Measurements from ENCODE around the gene NCSTN. TPM values are rescaled to one million over a fixed set of nuclear protein-coding genes. Genes with fewer than 3 reads are reported as not detected.

The NCSTN gene
- total and polyA plus RNA-seq, 10 of the 15 experiments (the other 5 are each of a cell fraction or from before 2014, with no cell fraction given), result 33.3 to 88.2 (median 60.4) TPM

- SMC1A ChIA-PET (ENCODE audit: uncharacterized antibody, unreplicated experiment), result interaction anchor here (0.5 to 1.4 kb wide), 3 partner anchors 10 to 32 kb away, joined by 3 to 4 read pairs (median 3); no protein-coding TSS in a partner anchor
- Histone ChIP-seq H2AFZ (ENCODE audit: control insufficient read depth, low read depth, low read length) (no peak overlapping the region), H3K4me3 (no peak overlapping the region), H4K20me1 (ENCODE audit: control insufficient read depth, insufficient read depth) (no peaks in the 10 kb centered on the region), H3K9me3 (replicated peaks; ENCODE audit: control insufficient read depth, insufficient read depth, low read length) (no peaks in the 10 kb centered on the region), H3K4me2 (ENCODE audit: control insufficient read depth, insufficient read depth) (no peak overlapping the region), H3K36me3 (ENCODE audit: control insufficient read depth in 2 of 2, insufficient read depth in 2 of 2, low read length in 1 of 2) (no peaks in the 10 kb centered on the region), H3K4me1 (ENCODE audit: control insufficient read depth, insufficient read depth, low read length) (no peaks in the 10 kb centered on the region), H3K79me2 (ENCODE audit: control insufficient read depth, insufficient read depth, low read length) (no peaks in the 10 kb centered on the region), H3K9ac (ENCODE audit: control insufficient read depth, insufficient read depth, low read length) (no peak overlapping the region), H3K27me3 (replicated peaks in 1 of 2; ENCODE audit: control insufficient read depth in 2 of 2, insufficient read depth in 2 of 2, low read length in 1 of 2) (no peaks in the 10 kb centered on the region; a peak in 1 of 4 replicates), H3K27ac (ENCODE audit: control insufficient read depth, insufficient read depth) (no peak overlapping the region)
- no TSS peak for BruUV-seq (replicated peaks)
- CTCF ChIA-PET, result interaction anchor here (0.6 to 1.1 kb wide), 3 partner anchors 401 to 576 kb away, joined by 3 read pairs; no protein-coding TSS in a partner anchor
- no peak for FAIRE-seq
- TF ChIP-seq SREBF2 (IDR thresholded peaks at IDR 0.05; ENCODE audit: low read length) (no peak), KAT2A (conservative IDR thresholded peaks at IDR 0.05; ENCODE audit: control insufficient read depth, low read depth, low read length) (no peak), RUNX3 (IDR thresholded peaks at IDR 0.05; ENCODE audit: low read length) (no peak)
- ATAC-seq, result no peak
- 64% methylated on average over 12 of the region's 12 CpGs for WGBS (ENCODE audit: insufficient coverage, insufficient replicate concordance, low lambda C conversion rate, missing lambda C conversion rate)
- DNase-seq (ENCODE audit: low read depth, low spot score), result no peak
- in situ Hi-C loops (cut with MboI), result loop anchor here (25.0 kb wide), 1 partner anchor 554 kb away; the partner anchor contains the start of gene ITLN2
- intact Hi-C loops (cut with micrococcal nuclease; ENCODE audit: unreplicated experiment), result no loop called here
- POLR2A ChIA-PET, result no interaction called here
- RAD21 ChIA-PET (ENCODE audit: unreplicated experiment), result no interaction called here
Observed at GRCh38 chr1:160407839-160408801, 64.9 kb downstream of the NCSTN start.

Small RNA genes lying within 50 kb of the gene (small RNA-seq; reads per million reads assigned to genes)
- not detected for gene RF00019
- gene RNU4-42P, result not detected

Other genes starting within 250 kb of the NCSTN start
Only the 7 nearest of the 12 such genes appear.
- 0.28 and 0.38 TPM in 2 replicates for gene CASQ1, start 152.8 kb upstream of the NCSTN start, total RNA-seq (2014; rRNA removed)
- gene CASQ1, start 152.8 kb upstream of the NCSTN start, total RNA-seq (2014; rRNA removed; fragmentation: Illumina TruSeq; extraction: Trizol), result 0.14 and 0.27 TPM in 2 replicates
- gene CASQ1, start 152.8 kb upstream of the NCSTN start, total RNA-seq (2021), result 0.21 and 0.40 TPM in 2 replicates
- gene CASQ1, start 152.8 kb upstream of the NCSTN start, polyA plus RNA-seq (2011; rRNA removed), result 0.73 and 0.77 TPM in 2 replicates
- 0.40 and 0.92 TPM in 2 replicates for gene CASQ1, start 152.8 kb upstream of the NCSTN start, polyA plus RNA-seq (2014; fragmentation: Illumina TruSeq; extraction: Trizol)
- under 1 TPM; 0.22 to 0.61 TPM for gene CASQ1, start 152.8 kb upstream of the NCSTN start, polyA plus RNA-seq (2014; fragmentation: Nextera tagmentation; extraction: Ambion mirVana)
- gene CASQ1, start 152.8 kb upstream of the NCSTN start, polyA plus RNA-seq (2014; rRNA removed), result 0.44 and 0.95 TPM in 2 replicates
- gene CASQ1, start 152.8 kb upstream of the NCSTN start, polyA plus RNA-seq (2016; fragmentation: Nextera tagmentation; extraction: Ambion mirVana), result under 1 TPM; 0.10 to 0.42 TPM
- 37.6 and 40.2 TPM in 2 replicates for gene PEA15, start 138.0 kb upstream of the NCSTN start, total RNA-seq (2014; rRNA removed)
- 65.1 and 68.1 TPM in 2 replicates for gene PEA15, start 138.0 kb upstream of the NCSTN start, total RNA-seq (2014; rRNA removed; fragmentation: Illumina TruSeq; extraction: Trizol)
- gene PEA15, start 138.0 kb upstream of the NCSTN start, total RNA-seq (2021), result 66.2 and 69.1 TPM in 2 replicates
- gene PEA15, start 138.0 kb upstream of the NCSTN start, polyA plus RNA-seq (2011; rRNA removed), result 173 and 185 TPM in 2 replicates
- 269 and 323 TPM in 2 replicates for gene PEA15, start 138.0 kb upstream of the NCSTN start, polyA plus RNA-seq (2014; fragmentation: Illumina TruSeq; extraction: Trizol)
- gene PEA15, start 138.0 kb upstream of the NCSTN start, polyA plus RNA-seq (2014; fragmentation: Nextera tagmentation; extraction: Ambion mirVana), result 10 to 100 TPM; 15.1 to 28.2 TPM
- gene PEA15, start 138.0 kb upstream of the NCSTN start, polyA plus RNA-seq (2014; rRNA removed), result 113 and 119 TPM in 2 replicates
- gene PEA15, start 138.0 kb upstream of the NCSTN start, polyA plus RNA-seq (2016; fragmentation: Nextera tagmentation; extraction: Ambion mirVana), result 10 to 100 TPM; 64.4 to 68.2 TPM
- 81.3 and 95.1 TPM in 2 replicates for gene DCAF8, start 80.8 kb upstream of the NCSTN start, total RNA-seq (2014; rRNA removed)
- 69.1 and 70.0 TPM in 2 replicates for gene DCAF8, start 80.8 kb upstream of the NCSTN start, total RNA-seq (2014; rRNA removed; fragmentation: Illumina TruSeq; extraction: Trizol)
- 88.9 and 108 TPM in 2 replicates for gene DCAF8, start 80.8 kb upstream of the NCSTN start, total RNA-seq (2021)
- 152 and 168 TPM in 2 replicates for gene DCAF8, start 80.8 kb upstream of the NCSTN start, polyA plus RNA-seq (2011; rRNA removed)
- gene DCAF8, start 80.8 kb upstream of the NCSTN start, polyA plus RNA-seq (2014; fragmentation: Illumina TruSeq; extraction: Trizol), result 88.0 and 110 TPM in 2 replicates
- gene DCAF8, start 80.8 kb upstream of the NCSTN start, polyA plus RNA-seq (2014; fragmentation: Nextera tagmentation; extraction: Ambion mirVana), result 10 to 100 TPM; 10.4 to 18.7 TPM
- gene DCAF8, start 80.8 kb upstream of the NCSTN start, polyA plus RNA-seq (2014; rRNA removed), result 100 and 101 TPM in 2 replicates
- gene DCAF8, start 80.8 kb upstream of the NCSTN start, polyA plus RNA-seq (2016; fragmentation: Nextera tagmentation; extraction: Ambion mirVana), result 10 to 100 TPM; 83.1 to 86.0 TPM
- 33.9 and 34.5 TPM in 2 replicates for gene PEX19, start 58.2 kb upstream of the NCSTN start, total RNA-seq (2014; rRNA removed)
- gene PEX19, start 58.2 kb upstream of the NCSTN start, total RNA-seq (2014; rRNA removed; fragmentation: Illumina TruSeq; extraction: Trizol), result 26.9 and 27.6 TPM in 2 replicates
- gene PEX19, start 58.2 kb upstream of the NCSTN start, total RNA-seq (2021), result 46.5 and 47.2 TPM in 2 replicates
- gene PEX19, start 58.2 kb upstream of the NCSTN start, polyA plus RNA-seq (2011; rRNA removed), result 58.1 and 72.2 TPM in 2 replicates
- 39.1 and 49.5 TPM in 2 replicates for gene PEX19, start 58.2 kb upstream of the NCSTN start, polyA plus RNA-seq (2014; fragmentation: Illumina TruSeq; extraction: Trizol)
- 10 to 100 TPM; 29.4 to 50.8 TPM for gene PEX19, start 58.2 kb upstream of the NCSTN start, polyA plus RNA-seq (2014; fragmentation: Nextera tagmentation; extraction: Ambion mirVana)
- gene PEX19, start 58.2 kb upstream of the NCSTN start, polyA plus RNA-seq (2014; rRNA removed), result 24.9 and 27.1 TPM in 2 replicates
- gene PEX19, start 58.2 kb upstream of the NCSTN start, polyA plus RNA-seq (2016; fragmentation: Nextera tagmentation; extraction: Ambion mirVana), result 10 to 100 TPM; 40.1 to 42.2 TPM
- gene COPA, start 133 bp upstream of the NCSTN start, total RNA-seq (2014; rRNA removed), result 125 and 127 TPM in 2 replicates
- gene COPA, start 133 bp upstream of the NCSTN start, total RNA-seq (2014; rRNA removed; fragmentation: Illumina TruSeq; extraction: Trizol), result 91.6 and 98.3 TPM in 2 replicates
- 119 and 125 TPM in 2 replicates for gene COPA, start 133 bp upstream of the NCSTN start, total RNA-seq (2021)
- gene COPA, start 133 bp upstream of the NCSTN start, polyA plus RNA-seq (2011; rRNA removed), result 168 and 180 TPM in 2 replicates
- gene COPA, start 133 bp upstream of the NCSTN start, polyA plus RNA-seq (2014; fragmentation: Illumina TruSeq; extraction: Trizol), result 142 and 184 TPM in 2 replicates
- gene COPA, start 133 bp upstream of the NCSTN start, polyA plus RNA-seq (2014; fragmentation: Nextera tagmentation; extraction: Ambion mirVana), result 10 to 100 TPM; 53.7 to 70.6 TPM
- 93.8 and 108 TPM in 2 replicates for gene COPA, start 133 bp upstream of the NCSTN start, polyA plus RNA-seq (2014; rRNA removed)
- 100 to 1,000 TPM; 163 to 169 TPM for gene COPA, start 133 bp upstream of the NCSTN start, polyA plus RNA-seq (2016; fragmentation: Nextera tagmentation; extraction: Ambion mirVana)
- 0.11 TPM in 1 of 2 replicates, not detected in the other for gene NHLH1, start 23.7 kb downstream of the NCSTN start, total RNA-seq (2014; rRNA removed)
- gene NHLH1, start 23.7 kb downstream of the NCSTN start, total RNA-seq (2014; rRNA removed; fragmentation: Illumina TruSeq; extraction: Trizol), result 0.40 and 0.46 TPM in 2 replicates
- gene NHLH1, start 23.7 kb downstream of the NCSTN start, total RNA-seq (2021), result 0.80 and 0.85 TPM in 2 replicates
- gene NHLH1, start 23.7 kb downstream of the NCSTN start, polyA plus RNA-seq (2011; rRNA removed), result 0.12 and 0.22 TPM in 2 replicates
- gene NHLH1, start 23.7 kb downstream of the NCSTN start, polyA plus RNA-seq (2014; fragmentation: Illumina TruSeq; extraction: Trizol), result 0.76 and 0.98 TPM in 2 replicates
- gene NHLH1, start 23.7 kb downstream of the NCSTN start, polyA plus RNA-seq (2014; fragmentation: Nextera tagmentation; extraction: Ambion mirVana), result under 1 TPM; 0.27 to 0.43 TPM
- gene NHLH1, start 23.7 kb downstream of the NCSTN start, polyA plus RNA-seq (2014; rRNA removed), result 0.76 and 1.2 TPM in 2 replicates
- under 1 TPM; 0.23 to 0.56 TPM for gene NHLH1, start 23.7 kb downstream of the NCSTN start, polyA plus RNA-seq (2016; fragmentation: Nextera tagmentation; extraction: Ambion mirVana)
- gene VANGL2, start 57.2 kb downstream of the NCSTN start, total RNA-seq (2014; rRNA removed), result 0.11 and 0.23 TPM in 2 replicates
- 0.27 and 0.28 TPM in 2 replicates for gene VANGL2, start 57.2 kb downstream of the NCSTN start, total RNA-seq (2014; rRNA removed; fragmentation: Illumina TruSeq; extraction: Trizol)
- 1.1 and 1.2 TPM in 2 replicates for gene VANGL2, start 57.2 kb downstream of the NCSTN start, total RNA-seq (2021)
- gene VANGL2, start 57.2 kb downstream of the NCSTN start, polyA plus RNA-seq (2011; rRNA removed), result 3.0 and 5.0 TPM in 2 replicates
- gene VANGL2, start 57.2 kb downstream of the NCSTN start, polyA plus RNA-seq (2014; fragmentation: Illumina TruSeq; extraction: Trizol), result 0.79 and 1.0 TPM in 2 replicates
- gene VANGL2, start 57.2 kb downstream of the NCSTN start, polyA plus RNA-seq (2014; fragmentation: Nextera tagmentation; extraction: Ambion mirVana), result under 1 TPM; 0.10 to 0.13 TPM
- gene VANGL2, start 57.2 kb downstream of the NCSTN start, polyA plus RNA-seq (2014; rRNA removed), result 1.2 and 5.0 TPM in 2 replicates
- gene VANGL2, start 57.2 kb downstream of the NCSTN start, polyA plus RNA-seq (2016; fragmentation: Nextera tagmentation; extraction: Ambion mirVana), result under 1 TPM; 0.16 to 0.28 TPM

Measured in GM12878 (cell line).